PC-3 (cell line): ENCODE measurements around the gene VSIR. TPM values are rescaled to one million over a fixed set of nuclear protein-coding genes. Genes with fewer than 3 reads are reported as not detected.
A peak's percentile ranks its signal among the peaks of the same experiment; 100 is the strongest.

Experiments used
- ATAC-seq: fragments of 200-7000 bp; cut with Tn5 transposase; 2 replicates; pipeline ENCODE4 v1.9.1; 2020; ENCODE audit warnings: mild to moderate bottlenecking, moderate library complexity
- BruUV-seq: library from RNA; stranded (reverse); fragments of 400-500 nt; replicated peaks from 2 replicates; lab custom pipeline; 2021; lab: Mats Ljungman, UMichigan
- CTCF ChIA-PET: fragments of 300-600 bp; sonication (Branson Sonifier 250); formaldehyde crosslinking; loops from one replicate; lab custom pipeline; 2022; ENCODE audit warnings: antibody characterized with exemption; lab: Charles Lee
- POLR2A ChIA-PET: fragments of 300-600 bp; sonication (Branson Sonifier 250); formaldehyde crosslinking; loops from one replicate; lab custom pipeline; 2022; ENCODE audit warnings: antibody characterized with exemption; ENCODE audit not compliant: unreplicated experiment; lab: Charles Lee
- DNase-seq: peaks from one replicate; pipeline ENCODE4 v3.0.0-alpha.2; 2015
- H2AFZ ChIP-seq: fragments of 300-600 bp; sonication (generic); 2 replicates; pipeline ENCODE4 v1.6.0; 2016; ENCODE audit warnings: antibody characterized with exemption, low read length
- H3F3A ChIP-seq: fragments of 300-600 bp; sonication (generic); one replicate; pipeline ENCODE4 v1.6.0; 2017; ENCODE audit warnings: antibody characterized with exemption, low read length, control low read depth, mild to moderate bottlenecking; ENCODE audit not compliant: unreplicated experiment
- H3K27ac ChIP-seq: fragments of 300-600 bp; sonication (generic); 2 replicates; pipeline ENCODE4 v1.5.1; 2016; ENCODE audit warnings: mild to moderate bottlenecking, low read length
- H3K27me3 ChIP-seq: fragments of 300-600 bp; sonication (generic); 2 replicates; pipeline ENCODE4 v1.6.1; 2016; ENCODE audit warnings: low read length, mixed read lengths
- H3K36me3 ChIP-seq: fragments of 300-600 bp; sonication (generic); 2 replicates; pipeline ENCODE4 v1.6.1; 2016; ENCODE audit warnings: low read depth, mixed run types, low read length, mixed read lengths
- H3K4me1 ChIP-seq: fragments of 300-600 bp; sonication (generic); 2 replicates; pipeline ENCODE4 v1.5.1; 2016; ENCODE audit warnings: low read length; ENCODE audit not compliant: insufficient read depth
- H3K4me2 ChIP-seq: fragments of 300-600 bp; sonication (generic); 2 replicates; pipeline ENCODE4 v1.6.0; 2016; ENCODE audit warnings: low read length
- H3K4me3 ChIP-seq: fragments of 300-600 bp; sonication (generic); 2 replicates; pipeline ENCODE4 v1.5.1; 2016; ENCODE audit warnings: mild to moderate bottlenecking, low read length, mixed read lengths
- H3K79me2 ChIP-seq: fragments of 300-600 bp; sonication (generic); 2 replicates; pipeline ENCODE4 v1.6.1; 2017; ENCODE audit warnings: low read length, mixed read lengths
- H3K9ac ChIP-seq: fragments of 300-600 bp; sonication (generic); 2 replicates; pipeline ENCODE4 v1.6.0; 2016; ENCODE audit warnings: mild to moderate bottlenecking, low read length
- H3K9me2 ChIP-seq: fragments of 300-600 bp; sonication (generic); replicated peaks from 2 replicates; pipeline ENCODE4 v1.6.1; 2016; ENCODE audit warnings: mixed run types, low read length, mixed read lengths
- H3K9me3 ChIP-seq: fragments of 300-600 bp; sonication (generic); 2 replicates; pipeline ENCODE4 v1.6.1; 2016; ENCODE audit warnings: low read length, mixed read lengths
- H4K20me1 ChIP-seq: fragments of 300-600 bp; sonication (generic); 2 replicates; pipeline ENCODE4 v1.6.1; 2016; ENCODE audit warnings: low read length, mixed read lengths
- CTCF ChIP-seq: fragments of 300-600 bp; sonication (generic); conservative IDR thresholded peaks from 2 replicates; pipeline ENCODE4 v1.5.1; 2017; ENCODE audit warnings: antibody characterized with exemption, low read depth, mild to moderate bottlenecking, low read length
- EZH2 ChIP-seq: fragments of 300-600 bp; sonication (generic); IDR thresholded peaks from one replicate; pipeline ENCODE4 v1.6.1; 2017; ENCODE audit warnings: antibody characterized with exemption, mild to moderate bottlenecking, low read length; ENCODE audit not compliant: unreplicated experiment
- EZH2phosphoT487 ChIP-seq: fragments of 300-600 bp; sonication (generic); IDR thresholded peaks from 2 replicates; pipeline ENCODE4 v1.6.1; 2018; ENCODE audit warnings: mild to moderate bottlenecking, antibody characterized with exemption, low read length, borderline replicate concordance
- intact Hi-C: fragments of 100-400 bp; cut with micrococcal nuclease; formaldehyde crosslinking; loops from 2 replicates; pipeline ENCODE4 v1.9.0; 2023
- total RNA-seq: library from RNA; depleted of rRNA; stranded (reverse); fragments of >200 nt; gene quantifications from 2 replicates; pipeline ENCODE4 v1.2.3, GENCODE V29; 2014

Gene VSIR
- total RNA-seq, 1 experiment from 2014 or later: 14.1 TPM

- Histone ChIP-seq H3K27me3 (no peaks in the 10 kb centered on the region), H3K36me3 (no peaks in the 10 kb centered on the region), H2AFZ (no peak overlapping the region), H3K9me2 (no peaks in the 10 kb centered on the region), H3F3A (no peaks in the 10 kb centered on the region), H3K4me1 (peaks cover 18% of the 10 kb centered on the region), H3K4me3 (no peak overlapping the region), H4K20me1 (no peaks in the 10 kb centered on the region), H3K4me2 (no peak overlapping the region), H3K9ac (no peak overlapping the region), H3K27ac (no peak overlapping the region), H3K9me3 (no peaks in the 10 kb centered on the region), H3K79me2 (no peaks in the 10 kb centered on the region)
- intact Hi-C loops: loop anchor here (5.0 kb wide), 1 partner anchor 37 kb away; no protein-coding TSS in a partner anchor
- POLR2A ChIA-PET: no interaction called here
- TF ChIP-seq EZH2phosphoT487 (no peak), CTCF (no peak), EZH2 (no peak)
- no TSS peak for BruUV-seq
- CTCF ChIA-PET: no interaction called here
- DNase-seq (no peak), ATAC-seq (no peak)
Measured at GRCh38 chr10:71774916-71775702, 1.8 kb upstream of the VSIR start.

GRCh38 chr10:71772832-71773220 is 494 bp downstream of the VSIR start:
- peak overlapping the region; percentile 72 for H3K4me3 ChIP-seq
- no peaks in the 10 kb centered on the region for H3K9me2 ChIP-seq
- intact Hi-C loops: loop anchor here (5.0 kb wide), 1 partner anchor 39 kb away; no protein-coding TSS in a partner anchor
- H3K27ac ChIP-seq: no peak overlapping the region
- peaks cover 20% of the 10 kb centered on the region for H3K4me1 ChIP-seq
- peak overlapping the region; percentile 97 for H3K4me2 ChIP-seq
- H2AFZ ChIP-seq: peak overlapping the region; percentile 90; the same call in 1 of the 2 replicates
- TSS peak; percentile 44 for BruUV-seq
- DNase-seq (no peak), ATAC-seq (peak; percentile 14)
- no peaks in the 10 kb centered on the region for H3K9me3 ChIP-seq
- no peaks in the 10 kb centered on the region for H3K79me2 ChIP-seq
- POLR2A ChIA-PET: interaction anchor here (0.5 kb wide), 1 partner anchor 75 kb away, joined by 3 read pairs; no protein-coding TSS in a partner anchor
- H3K36me3 ChIP-seq: no peaks in the 10 kb centered on the region
- CTCF ChIA-PET: interaction anchor here (0.7 to 1.8 kb wide), 2 partner anchors 33 to 64 kb away, joined by 5 to 7 read pairs; no protein-coding TSS in a partner anchor
- no peaks in the 10 kb centered on the region for H4K20me1 ChIP-seq
- no peak for TF ChIP-seq EZH2phosphoT487
- TF ChIP-seq EZH2: no peak
- TF ChIP-seq CTCF: no peak
- H3F3A ChIP-seq: no peaks in the 10 kb centered on the region
- H3K9ac ChIP-seq: 0 out of 2 replicates have a peak overlapping the region, but pooled peaks have one; percentile 36
- no peaks in the 10 kb centered on the region for H3K27me3 ChIP-seq
